HepG2 (cell line): ENCODE data around the gene C1QL4. TPM values are rescaled to one million over a fixed set of nuclear protein-coding genes. Genes with fewer than 3 reads are reported as not detected.

Experiments used
- CBX2 ChIP-seq, 2 experiments: fragments of 200-600 bp in 1 of 2; sonication (generic); formaldehyde crosslinking in 1 of 2; IDR thresholded peaks; 2 replicates each; pipeline versions ENCODE4 v1.7.0 to v1.8.1; 2018 to 2022; ENCODE audit warnings: low read depth in 2 of 2, low read length in 1 of 2, mild to moderate bottlenecking in 1 of 2, missing genetic modification reagents in 1 of 2
- FOSL2 ChIP-seq: sonication (generic); formaldehyde crosslinking; IDR thresholded peaks from 2 replicates; pipeline ENCODE4 v1.4.0; 2020; ENCODE audit warnings: missing genetic modification reagents
- HDAC1 ChIP-seq: sonication (generic); formaldehyde crosslinking; IDR thresholded peaks from 2 replicates; pipeline ENCODE4 v1.5.1; 2020; ENCODE audit warnings: mild to moderate bottlenecking, missing genetic modification reagents
- HOXA9 ChIP-seq: sonication (generic); formaldehyde crosslinking; IDR thresholded peaks from 2 replicates; pipeline ENCODE4 v1.8.1; 2022; ENCODE audit warnings: missing genetic modification reagents, mild to moderate bottlenecking, moderate library complexity, borderline replicate concordance
- IKZF5 ChIP-seq: IDR thresholded peaks from 2 replicates; pipeline ENCODE4 v1.6.1; 2018; ENCODE audit warnings: missing genetic modification reagents, mild to moderate bottlenecking, missing compliant biosample characterization
- KDM1A ChIP-seq: IDR thresholded peaks from 2 replicates; pipeline ENCODE4 v1.6.1; 2016; ENCODE audit warnings: missing compliant biosample characterization
- MED8 ChIP-seq: sonication (generic); formaldehyde crosslinking; IDR thresholded peaks from 2 replicates; pipeline ENCODE4 v1.8.1; 2023; ENCODE audit warnings: mild to moderate bottlenecking, missing genetic modification reagents; ENCODE audit not compliant: insufficient replicate concordance
- TSC22D2 ChIP-seq: sonication (generic); formaldehyde crosslinking; IDR thresholded peaks from 2 replicates; pipeline ENCODE4 v1.5.1; 2020; ENCODE audit warnings: missing genetic modification reagents, mild to moderate bottlenecking, borderline replicate concordance
- XRCC5 ChIP-seq: fragments of 200-400 bp; formaldehyde crosslinking; optimal IDR thresholded peaks from 2 replicates; pipeline ENCODE3; 2017; ENCODE audit warnings: mild to moderate bottlenecking, low read length
- ZHX1 ChIP-seq: sonication (generic); formaldehyde crosslinking; IDR thresholded peaks from 2 replicates; pipeline ENCODE4 v1.8.1; 2022; ENCODE audit warnings: low read depth, mild to moderate bottlenecking, missing genetic modification reagents
- ZNF598 ChIP-seq: sonication (generic); formaldehyde crosslinking; IDR thresholded peaks from 2 replicates; pipeline ENCODE4 v1.5.1; 2020; ENCODE audit warnings: mild to moderate bottlenecking, missing genetic modification reagents, borderline replicate concordance
- ZNF674 ChIP-seq: sonication (generic); formaldehyde crosslinking; IDR thresholded peaks from 2 replicates; pipeline ENCODE4 v1.5.0; 2020; ENCODE audit warnings: low read depth, mild to moderate bottlenecking, missing genetic modification reagents
- ZNF75D ChIP-seq: sonication (generic); formaldehyde crosslinking; IDR thresholded peaks from 2 replicates; pipeline ENCODE4 v1.8.1; 2023; ENCODE audit warnings: missing genetic modification reagents, mild to moderate bottlenecking, borderline replicate concordance
- polyA plus RNA-seq, 8 experiments: library from polyadenylated mRNA; depleted of rRNA in 3 of 8; stranded (reverse) in 7 of 8; unstranded in 1 of 8; fragments of >200 nt; fragmentation: Illumina TruSeq in 4 of 8; extraction: Trizol in 4 of 8; gene quantifications; 2 replicates each; pipeline versions ENCODE4 v1.2.1 to v1.2.3, GENCODE V29; 2011 to 2016; ENCODE audit warnings: low read depth in 4 of 8, missing spikeins in 1 of 8, mixed read lengths in 1 of 8; ENCODE audit not compliant: insufficient read depth in 1 of 8
- total RNA-seq, 5 experiments: library from RNA; depleted of rRNA; stranded (reverse); fragments of >200 nt; fragmentation: Illumina TruSeq; extraction: Trizol; gene quantifications; 2 replicates each; pipeline ENCODE4 v1.2.3, GENCODE V29; 2016; ENCODE audit warnings: low read depth in 1 of 5
- TF ChIP-seq, protein P1 (sequence below): sonication (generic); formaldehyde crosslinking; IDR thresholded peaks from 2 replicates; pipeline ENCODE4 v1.4.0; 2020; ENCODE audit warnings: missing genetic modification reagents
- TF ChIP-seq, protein P2 (sequence below): sonication (generic); formaldehyde crosslinking; IDR thresholded peaks from 2 replicates; pipeline ENCODE4 v1.4.0; 2020; ENCODE audit warnings: missing genetic modification reagents, mild to moderate bottlenecking, borderline replicate concordance
- TF ChIP-seq, protein P3 (sequence below): sonication (generic); formaldehyde crosslinking; IDR thresholded peaks from 2 replicates; pipeline ENCODE4 v1.5.1; 2020; ENCODE audit warnings: mild to moderate bottlenecking, moderate library complexity, missing genetic modification reagents

The C1QL4 gene
- total and polyA plus RNA-seq, 2 of the 13 experiments (the other 11 are each of a cell fraction or from before 2014, with no cell fraction given), result 0.03 TPM; not detected in 1

- 0 out of 2 replicates have a peak, but pooled peaks have one; percentile 12 for TF ChIP-seq KDM1A (CRISPR knock-in tag)
- TF ChIP-seq ZHX1 (CRISPR knock-in tag), result no peak
- no peak for TF ChIP-seq ZNF674
- TF ChIP-seq, protein P1, sequence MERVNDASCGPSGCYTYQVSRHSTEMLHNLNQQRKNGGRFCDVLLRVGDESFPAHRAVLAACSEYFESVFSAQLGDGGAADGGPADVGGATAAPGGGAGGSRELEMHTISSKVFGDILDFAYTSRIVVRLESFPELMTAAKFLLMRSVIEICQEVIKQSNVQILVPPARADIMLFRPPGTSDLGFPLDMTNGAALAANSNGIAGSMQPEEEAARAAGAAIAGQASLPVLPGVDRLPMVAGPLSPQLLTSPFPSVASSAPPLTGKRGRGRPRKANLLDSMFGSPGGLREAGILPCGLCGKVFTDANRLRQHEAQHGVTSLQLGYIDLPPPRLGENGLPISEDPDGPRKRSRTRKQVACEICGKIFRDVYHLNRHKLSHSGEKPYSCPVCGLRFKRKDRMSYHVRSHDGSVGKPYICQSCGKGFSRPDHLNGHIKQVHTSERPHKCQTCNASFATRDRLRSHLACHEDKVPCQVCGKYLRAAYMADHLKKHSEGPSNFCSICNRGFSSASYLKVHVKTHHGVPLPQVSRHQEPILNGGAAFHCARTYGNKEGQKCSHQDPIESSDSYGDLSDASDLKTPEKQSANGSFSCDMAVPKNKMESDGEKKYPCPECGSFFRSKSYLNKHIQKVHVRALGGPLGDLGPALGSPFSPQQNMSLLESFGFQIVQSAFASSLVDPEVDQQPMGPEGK (CRISPR knock-in tag), result peak; percentile 48
- TF ChIP-seq HDAC1 (CRISPR knock-in tag), result peak; percentile 47; the same call in 1 of the 2 replicates
- TF ChIP-seq HOXA9, result no peak
- no peak for TF ChIP-seq CBX2 (IDR thresholded peaks at IDR 0.05; ENCODE audit: low read depth, low read length)
- no peak for TF ChIP-seq CBX2 (CRISPR knock-in tag; IDR thresholded peaks at IDR 0.05; ENCODE audit: low read depth)
- TF ChIP-seq IKZF5 (CRISPR knock-in tag), result 0 out of 2 replicates have a peak, but pooled peaks have one; percentile 46
- TF ChIP-seq MED8 (CRISPR knock-in tag), result peak; percentile 56
- TF ChIP-seq, protein P2, sequence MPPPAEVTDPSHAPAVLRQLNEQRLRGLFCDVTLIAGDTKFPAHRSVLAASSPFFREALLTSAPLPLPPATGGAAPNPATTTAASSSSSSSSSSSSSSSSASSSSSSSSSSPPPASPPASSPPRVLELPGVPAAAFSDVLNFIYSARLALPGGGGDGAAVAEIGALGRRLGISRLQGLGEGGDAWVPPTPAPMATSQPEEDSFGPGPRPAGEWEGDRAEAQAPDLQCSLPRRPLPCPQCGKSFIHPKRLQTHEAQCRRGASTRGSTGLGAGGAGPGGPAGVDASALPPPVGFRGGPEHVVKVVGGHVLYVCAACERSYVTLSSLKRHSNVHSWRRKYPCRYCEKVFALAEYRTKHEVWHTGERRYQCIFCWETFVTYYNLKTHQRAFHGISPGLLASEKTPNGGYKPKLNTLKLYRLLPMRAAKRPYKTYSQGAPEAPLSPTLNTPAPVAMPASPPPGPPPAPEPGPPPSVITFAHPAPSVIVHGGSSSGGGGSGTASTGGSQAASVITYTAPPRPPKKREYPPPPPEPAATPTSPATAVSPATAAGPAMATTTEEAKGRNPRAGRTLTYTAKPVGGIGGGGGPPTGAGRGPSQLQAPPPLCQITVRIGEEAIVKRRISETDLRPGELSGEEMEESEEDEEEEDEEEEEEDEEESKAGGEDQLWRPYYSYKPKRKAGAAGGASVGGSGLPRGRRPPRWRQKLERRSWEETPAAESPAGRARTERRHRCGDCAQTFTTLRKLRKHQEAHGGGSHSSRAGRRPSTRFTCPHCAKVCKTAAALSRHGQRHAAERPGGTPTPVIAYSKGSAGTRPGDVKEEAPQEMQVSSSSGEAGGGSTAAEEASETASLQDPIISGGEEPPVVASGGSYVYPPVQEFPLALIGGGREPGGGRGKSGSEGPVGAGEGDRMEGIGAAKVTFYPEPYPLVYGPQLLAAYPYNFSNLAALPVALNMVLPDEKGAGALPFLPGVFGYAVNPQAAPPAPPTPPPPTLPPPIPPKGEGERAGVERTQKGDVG (CRISPR knock-in tag), result no peak
- TF ChIP-seq XRCC5, result peak; percentile 82
- TF ChIP-seq, protein P3, sequence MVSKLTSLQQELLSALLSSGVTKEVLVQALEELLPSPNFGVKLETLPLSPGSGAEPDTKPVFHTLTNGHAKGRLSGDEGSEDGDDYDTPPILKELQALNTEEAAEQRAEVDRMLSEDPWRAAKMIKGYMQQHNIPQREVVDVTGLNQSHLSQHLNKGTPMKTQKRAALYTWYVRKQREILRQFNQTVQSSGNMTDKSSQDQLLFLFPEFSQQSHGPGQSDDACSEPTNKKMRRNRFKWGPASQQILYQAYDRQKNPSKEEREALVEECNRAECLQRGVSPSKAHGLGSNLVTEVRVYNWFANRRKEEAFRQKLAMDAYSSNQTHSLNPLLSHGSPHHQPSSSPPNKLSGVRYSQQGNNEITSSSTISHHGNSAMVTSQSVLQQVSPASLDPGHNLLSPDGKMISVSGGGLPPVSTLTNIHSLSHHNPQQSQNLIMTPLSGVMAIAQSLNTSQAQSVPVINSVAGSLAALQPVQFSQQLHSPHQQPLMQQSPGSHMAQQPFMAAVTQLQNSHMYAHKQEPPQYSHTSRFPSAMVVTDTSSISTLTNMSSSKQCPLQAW (CRISPR knock-in tag), result peak; percentile 34; the same call in 1 of the 2 replicates
- TF ChIP-seq ZNF598, result 0 out of 2 replicates have a peak, but pooled peaks have one; percentile 41
- no peak for TF ChIP-seq TSC22D2 (CRISPR knock-in tag)
- peak; percentile 31; the same call in 1 of the 2 replicates for TF ChIP-seq FOSL2 (CRISPR knock-in tag)
- no peak for TF ChIP-seq ZNF75D (CRISPR knock-in tag)
Measured at GRCh38 chr12:49342066-49342913, 5.3 kb upstream of the C1QL4 start (continued).
